ENCODE measurements around the gene SEC22A. TPM values are rescaled to one million over a fixed set of nuclear protein-coding genes. Genes with fewer than 3 reads are reported as not detected.

Gene SEC22A
- total and polyA plus RNA-seq, 2 of the 13 experiments (the other 11 are each of a cell fraction or from before 2014, with no cell fraction given), result 14.1 to 17.3 TPM

- no peaks in the 10 kb centered on the region; a peak in 1 of 5 replicates for H3K27me3 ChIP-seq (ENCODE audit: control insufficient read depth in 1 of 2, insufficient read depth in 2 of 2, low read length in 2 of 2)
- ATAC-seq (no peak), DNase-seq (ENCODE audit: low spot score) (no peak), FAIRE-seq (no peak)
- in situ Hi-C loops (cut with HindIII; ENCODE audit: extremely low pct_ligation_motif_present, low pct_unique_long_range_greater_than_20kb), result no loop called here
- no peak overlapping the region for H3K4me2 ChIP-seq (ENCODE audit: low read depth, low read length)
- ChIA-PET POLR2A (no interaction called here), CTCF (ENCODE audit: low intra/inter-chr PET ratio, low total read pairs) (no interaction called here)
- no peak overlapping the region for H3K27ac ChIP-seq (ENCODE audit: extremely low read length, insufficient read depth, low read length)
- intact Hi-C loops (cut with micrococcal nuclease; ENCODE audit: unreplicated experiment), result no loop called here
- no TSS peak for BruUV-seq (replicated peaks)
- no peaks in the 10 kb centered on the region for H3K36me3 ChIP-seq (replicated peaks in 1 of 2; ENCODE audit: control insufficient read depth in 1 of 2, insufficient read depth in 2 of 2, low read length in 2 of 2)
- H2AFZ ChIP-seq (ENCODE audit: low read length), result no peak overlapping the region
- no peak for TF ChIP-seq HDAC1 (CRISPR knock-in tag; IDR thresholded peaks at IDR 0.05)
- TF ChIP-seq HDAC6 (IDR thresholded peaks at IDR 0.05; ENCODE audit: low read depth, low read length), result no peak
- TF ChIP-seq, protein P1, sequence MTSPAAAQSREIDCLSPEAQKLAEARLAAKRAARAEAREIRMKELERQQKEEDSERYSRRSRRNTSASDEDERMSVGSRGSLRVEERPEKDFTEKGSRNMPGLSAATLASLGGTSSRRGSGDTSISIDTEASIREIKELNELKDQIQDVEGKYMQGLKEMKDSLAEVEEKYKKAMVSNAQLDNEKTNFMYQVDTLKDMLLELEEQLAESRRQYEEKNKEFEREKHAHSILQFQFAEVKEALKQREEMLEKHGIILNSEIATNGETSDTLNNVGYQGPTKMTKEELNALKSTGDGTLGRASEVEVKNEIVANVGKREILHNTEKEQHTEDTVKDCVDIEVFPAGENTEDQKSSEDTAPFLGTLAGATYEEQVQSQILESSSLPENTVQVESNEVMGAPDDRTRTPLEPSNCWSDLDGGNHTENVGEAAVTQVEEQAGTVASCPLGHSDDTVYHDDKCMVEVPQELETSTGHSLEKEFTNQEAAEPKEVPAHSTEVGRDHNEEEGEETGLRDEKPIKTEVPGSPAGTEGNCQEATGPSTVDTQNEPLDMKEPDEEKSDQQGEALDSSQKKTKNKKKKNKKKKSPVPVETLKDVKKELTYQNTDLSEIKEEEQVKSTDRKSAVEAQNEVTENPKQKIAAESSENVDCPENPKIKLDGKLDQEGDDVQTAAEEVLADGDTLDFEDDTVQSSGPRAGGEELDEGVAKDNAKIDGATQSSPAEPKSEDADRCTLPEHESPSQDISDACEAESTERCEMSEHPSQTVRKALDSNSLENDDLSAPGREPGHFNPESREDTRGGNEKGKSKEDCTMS (CRISPR knock-in tag; conservative IDR thresholded peaks at IDR 0.05), result no peak
- no peak for TF ChIP-seq ZNF3 (CRISPR knock-in tag; IDR thresholded peaks at IDR 0.05)
- no peak for TF ChIP-seq ONECUT2 (CRISPR knock-in tag; IDR thresholded peaks at IDR 0.05)
- TF ChIP-seq CENPT (CRISPR knock-in tag; IDR thresholded peaks at IDR 0.05; ENCODE audit: low read depth), result no peak
- TF ChIP-seq, protein P2, sequence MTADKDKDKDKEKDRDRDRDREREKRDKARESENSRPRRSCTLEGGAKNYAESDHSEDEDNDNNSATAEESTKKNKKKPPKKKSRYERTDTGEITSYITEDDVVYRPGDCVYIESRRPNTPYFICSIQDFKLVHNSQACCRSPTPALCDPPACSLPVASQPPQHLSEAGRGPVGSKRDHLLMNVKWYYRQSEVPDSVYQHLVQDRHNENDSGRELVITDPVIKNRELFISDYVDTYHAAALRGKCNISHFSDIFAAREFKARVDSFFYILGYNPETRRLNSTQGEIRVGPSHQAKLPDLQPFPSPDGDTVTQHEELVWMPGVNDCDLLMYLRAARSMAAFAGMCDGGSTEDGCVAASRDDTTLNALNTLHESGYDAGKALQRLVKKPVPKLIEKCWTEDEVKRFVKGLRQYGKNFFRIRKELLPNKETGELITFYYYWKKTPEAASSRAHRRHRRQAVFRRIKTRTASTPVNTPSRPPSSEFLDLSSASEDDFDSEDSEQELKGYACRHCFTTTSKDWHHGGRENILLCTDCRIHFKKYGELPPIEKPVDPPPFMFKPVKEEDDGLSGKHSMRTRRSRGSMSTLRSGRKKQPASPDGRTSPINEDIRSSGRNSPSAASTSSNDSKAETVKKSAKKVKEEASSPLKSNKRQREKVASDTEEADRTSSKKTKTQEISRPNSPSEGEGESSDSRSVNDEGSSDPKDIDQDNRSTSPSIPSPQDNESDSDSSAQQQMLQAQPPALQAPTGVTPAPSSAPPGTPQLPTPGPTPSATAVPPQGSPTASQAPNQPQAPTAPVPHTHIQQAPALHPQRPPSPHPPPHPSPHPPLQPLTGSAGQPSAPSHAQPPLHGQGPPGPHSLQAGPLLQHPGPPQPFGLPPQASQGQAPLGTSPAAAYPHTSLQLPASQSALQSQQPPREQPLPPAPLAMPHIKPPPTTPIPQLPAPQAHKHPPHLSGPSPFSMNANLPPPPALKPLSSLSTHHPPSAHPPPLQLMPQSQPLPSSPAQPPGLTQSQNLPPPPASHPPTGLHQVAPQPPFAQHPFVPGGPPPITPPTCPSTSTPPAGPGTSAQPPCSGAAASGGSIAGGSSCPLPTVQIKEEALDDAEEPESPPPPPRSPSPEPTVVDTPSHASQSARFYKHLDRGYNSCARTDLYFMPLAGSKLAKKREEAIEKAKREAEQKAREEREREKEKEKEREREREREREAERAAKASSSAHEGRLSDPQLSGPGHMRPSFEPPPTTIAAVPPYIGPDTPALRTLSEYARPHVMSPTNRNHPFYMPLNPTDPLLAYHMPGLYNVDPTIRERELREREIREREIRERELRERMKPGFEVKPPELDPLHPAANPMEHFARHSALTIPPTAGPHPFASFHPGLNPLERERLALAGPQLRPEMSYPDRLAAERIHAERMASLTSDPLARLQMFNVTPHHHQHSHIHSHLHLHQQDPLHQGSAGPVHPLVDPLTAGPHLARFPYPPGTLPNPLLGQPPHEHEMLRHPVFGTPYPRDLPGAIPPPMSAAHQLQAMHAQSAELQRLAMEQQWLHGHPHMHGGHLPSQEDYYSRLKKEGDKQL (CRISPR knock-in tag; IDR thresholded peaks at IDR 0.05; ENCODE audit: low read depth), result no peak
- no peak for TF ChIP-seq ZNF576 (CRISPR knock-in tag; IDR thresholded peaks at IDR 0.05)
- TF ChIP-seq POLR2A (IDR thresholded peaks at IDR 0.05; ENCODE audit: insufficient read depth in 1 of 2, low read depth in 2 of 2, low read length in 2 of 2), result no peak
- TF ChIP-seq CCDC6 (CRISPR knock-in tag; IDR thresholded peaks at IDR 0.05), result no peak
- H3K4me1 ChIP-seq (ENCODE audit: insufficient read depth, low read length), result no peaks in the 10 kb centered on the region
- 62% methylated on average over 7 of the region's 7 CpGs for WGBS (ENCODE audit: low lambda C conversion rate)
- H3K4me3 ChIP-seq (replicated peaks in 1 of 3; ENCODE audit: insufficient read depth in 1 of 3, low read depth in 2 of 3, low read length in 3 of 3), result no peak overlapping the region
- H3K9me3 ChIP-seq (ENCODE audit: low read length), result no peaks in the 10 kb centered on the region
- H3K79me2 ChIP-seq (ENCODE audit: insufficient read depth, low read length), result no peaks in the 10 kb centered on the region
- no peak overlapping the region for H3K9ac ChIP-seq (ENCODE audit: insufficient read depth, low read depth, low read length)
- H4K20me1 ChIP-seq (ENCODE audit: insufficient read depth, low read length), result no peaks in the 10 kb centered on the region
Observed at GRCh38 chr3:123279121-123279520, 77.4 kb downstream of the SEC22A start.
